HG02852 (cell line): ENCODE measurements around the gene PCGF1.

ENCODE experiments used
- ATAC-seq: cut with Tn5 transposase; IDR thresholded peaks from one replicate; pipeline ENCODE4 v1.9.1; 2021; ENCODE audit warnings: mild to moderate bottlenecking, moderate library complexity; ENCODE audit not compliant: unreplicated experiment

PCGF1 gene

DNA sequence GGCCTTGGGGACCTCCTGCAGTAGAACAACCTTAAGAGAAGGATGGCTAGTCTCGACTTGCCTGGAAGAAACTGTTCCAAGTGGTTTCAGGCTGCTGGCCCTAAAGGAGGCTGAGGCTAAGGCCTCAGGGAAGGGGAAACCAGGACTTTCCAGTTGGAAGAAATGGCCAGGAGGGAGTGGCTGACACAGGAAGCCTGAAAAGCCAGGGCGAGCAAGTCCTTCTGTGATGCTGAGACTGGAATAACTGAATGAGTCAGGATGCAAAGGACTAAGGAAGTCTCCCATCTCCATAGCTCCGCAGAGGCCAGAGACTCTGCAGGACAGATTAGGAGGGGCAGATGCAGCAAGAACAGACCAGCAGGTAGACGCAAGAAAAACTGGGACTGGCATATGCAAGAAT is 29.6 kb upstream of the PCGF1 start:
- ATAC-seq = no peak

GRCh38 chr2:74536166-74536950 is 28.9 kb upstream of the PCGF1 start:
- ATAC-seq = no peak

GRCh38 chr2:74535440-74535965 is 28.0 kb upstream of the PCGF1 start:
- no peak for ATAC-seq

DNA sequence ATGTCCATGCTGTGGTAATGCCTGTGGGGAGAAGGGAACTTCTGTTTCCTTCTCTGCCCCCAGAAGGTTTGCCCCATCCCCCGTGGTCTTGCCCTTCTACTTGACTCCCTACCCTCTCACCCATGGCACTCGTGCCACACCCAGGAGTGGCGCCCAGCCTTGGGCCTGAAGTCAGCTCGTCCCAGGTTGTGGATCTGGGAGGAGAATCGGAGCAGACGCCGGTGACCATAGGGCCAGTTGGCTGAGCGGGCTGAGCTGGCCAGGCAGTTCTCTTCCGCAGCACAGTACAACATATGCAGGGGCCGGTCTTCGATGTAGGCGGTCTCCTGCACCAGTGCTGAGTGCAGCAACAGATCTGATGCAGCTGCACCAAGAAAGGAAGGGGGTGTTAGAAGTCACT is 26.9 kb upstream of the PCGF1 start:
- ATAC-seq = no peak

GRCh38 chr2:74533464-74533863 is 26.0 kb upstream of the PCGF1 start:
- no peak for ATAC-seq

- ATAC-seq = no peak
Measured at GRCh38 chr2:74532222-74532621, 24.7 kb upstream of the PCGF1 start.

DNA sequence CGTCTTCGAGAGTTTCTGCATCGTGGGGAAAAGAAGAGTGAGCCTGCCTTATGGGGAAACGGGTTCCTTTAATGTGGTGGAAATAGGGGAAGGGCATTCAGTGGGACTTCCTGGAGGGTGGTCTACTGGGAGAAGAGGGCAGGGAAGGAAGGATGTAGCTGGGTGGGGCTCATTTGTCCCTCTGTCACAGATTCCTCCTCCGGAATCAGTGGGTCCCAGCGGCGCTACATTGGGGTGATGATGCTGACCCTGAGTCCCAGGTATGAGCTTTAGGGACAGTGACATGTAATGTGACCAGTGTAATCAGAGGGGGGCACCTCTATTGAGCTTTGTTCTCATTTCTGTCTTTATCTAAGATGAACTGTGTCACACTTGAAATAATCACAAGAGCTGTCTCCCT is 24.2 kb upstream of the PCGF1 start:
- ATAC-seq = no peak

DNA sequence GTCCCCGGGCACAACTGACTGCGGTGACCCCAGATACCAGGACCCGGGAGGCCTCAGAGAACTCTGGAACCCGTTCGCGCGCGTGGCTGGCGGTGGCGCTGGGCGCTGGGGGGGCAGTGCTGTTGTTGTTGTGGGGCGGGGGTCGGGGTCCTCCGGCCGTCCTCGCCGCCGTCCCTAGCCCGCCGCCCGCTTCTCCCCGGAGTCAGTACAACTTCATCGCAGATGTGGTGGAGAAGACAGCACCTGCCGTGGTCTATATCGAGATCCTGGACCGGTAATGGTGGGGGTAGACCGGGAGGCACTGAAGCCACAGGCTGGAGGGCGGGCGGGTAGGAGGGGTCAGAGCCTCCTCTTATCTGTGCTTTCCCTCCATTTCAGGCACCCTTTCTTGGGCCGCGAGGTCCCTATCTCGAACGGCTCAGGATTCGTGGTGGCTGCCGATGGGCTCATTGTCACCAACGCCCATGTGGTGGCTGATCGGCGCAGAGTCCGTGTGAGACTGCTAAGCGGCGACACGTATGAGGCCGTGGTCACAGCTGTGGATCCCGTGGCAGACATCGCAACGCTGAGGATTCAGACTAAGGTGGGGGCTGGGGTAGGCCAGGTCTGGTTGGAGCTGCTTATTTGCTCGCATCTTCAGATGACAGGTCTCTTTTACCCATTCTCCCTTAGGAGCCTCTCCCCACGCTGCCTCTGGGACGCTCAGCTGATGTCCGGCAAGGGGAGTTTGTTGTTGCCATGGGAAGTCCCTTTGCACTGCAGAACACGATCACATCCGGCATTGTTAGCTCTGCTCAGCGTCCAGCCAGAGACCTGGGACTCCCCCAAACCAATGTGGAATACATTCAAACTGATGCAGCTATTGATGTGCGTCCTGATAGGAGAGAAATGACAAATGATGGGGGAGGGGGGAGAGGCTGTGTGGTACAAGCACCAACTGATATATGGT is 23.0 kb upstream of the PCGF1 start:
- peak; percentile 34 for ATAC-seq

DNA sequence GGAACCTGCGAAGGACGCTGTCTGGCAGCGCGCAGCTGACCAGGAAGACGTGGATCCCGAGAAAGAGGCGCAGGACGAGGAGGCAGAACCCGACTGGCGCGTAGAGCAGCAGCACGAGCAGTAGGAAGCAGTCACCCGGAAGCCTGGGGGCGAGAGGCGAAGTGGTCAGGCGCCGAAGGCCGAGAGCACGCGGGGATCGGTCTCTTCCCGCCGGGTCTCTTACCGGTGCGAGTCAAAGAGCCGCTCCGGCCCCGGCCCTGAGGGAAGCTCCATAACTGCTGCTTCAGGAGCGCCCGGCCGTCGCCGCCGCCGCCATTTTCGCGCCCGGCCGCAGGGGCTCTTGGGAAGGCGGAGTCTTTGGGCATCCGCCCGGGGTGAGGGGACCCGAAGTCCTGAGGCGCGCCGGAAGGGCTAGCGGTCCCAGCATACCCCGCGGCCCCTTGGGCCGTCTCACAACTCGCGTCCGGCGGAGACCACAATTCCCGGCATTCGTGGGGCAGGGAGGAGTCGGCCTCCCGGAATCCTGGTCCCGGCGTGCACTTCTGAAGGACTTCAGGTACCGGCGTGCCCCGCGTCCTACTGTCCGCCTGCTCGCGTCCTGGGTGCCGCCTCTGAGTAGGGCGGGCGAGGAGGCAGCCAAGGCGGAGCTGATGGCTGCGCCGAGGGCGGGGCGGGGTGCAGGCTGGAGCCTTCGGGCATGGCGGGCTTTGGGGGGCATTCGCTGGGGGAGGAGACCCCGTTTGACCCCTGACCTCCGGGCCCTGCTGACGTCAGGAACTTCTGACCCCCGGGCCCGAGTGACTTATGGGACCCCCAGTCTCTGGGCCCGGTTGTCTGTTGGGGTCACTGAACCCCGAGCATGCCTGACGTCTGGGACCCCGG is 22.1 kb upstream of the PCGF1 start, which contains the start of the genes AUP1 and HTRA2:
Gene AUP1 (minus strand): TSS at position 350 of the 882 bp plus-strand sequence. CDS start 77 bp downstream, at position 273.
Gene HTRA2 (plus strand): TSS at position 577 of the 882 bp plus-strand sequence. CDS start 74 bp downstream, at position 651.
- ATAC-seq = peak; percentile 79

DNA sequence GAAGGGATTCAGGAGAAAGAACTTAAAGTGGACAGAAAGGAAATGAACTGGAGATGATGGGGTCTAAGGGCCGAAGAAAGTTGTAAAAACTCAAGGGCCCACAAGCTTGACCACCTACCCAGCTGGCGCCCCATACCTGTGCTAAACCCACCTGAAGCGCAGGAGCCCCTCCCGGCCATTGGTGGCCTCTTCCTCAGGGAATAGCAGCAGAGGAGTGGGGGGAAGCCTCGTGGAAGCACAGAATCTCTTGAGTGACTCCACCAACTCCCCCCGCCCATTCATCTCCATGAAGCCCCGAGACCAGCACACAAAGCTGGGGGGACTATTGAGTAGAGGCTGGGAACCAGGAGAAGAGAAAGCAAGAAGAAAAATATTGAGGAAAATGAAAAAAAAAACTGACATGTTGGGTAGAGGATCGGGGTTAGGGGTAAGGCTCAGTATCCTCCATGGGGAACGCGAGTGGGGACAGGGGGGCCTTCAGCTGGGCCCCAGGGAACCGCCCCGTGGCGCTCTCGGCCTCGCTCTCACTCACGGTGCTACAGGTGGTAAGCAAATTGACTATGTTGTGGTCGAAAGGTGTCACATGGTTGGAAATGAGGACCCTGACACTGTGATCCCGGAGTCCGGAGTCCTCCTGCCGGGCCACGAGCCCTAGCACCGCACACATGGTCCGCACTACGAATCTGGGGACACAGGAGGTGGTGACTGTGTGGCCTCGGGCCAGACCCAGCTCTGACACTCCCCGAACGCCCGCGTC is 21.3 kb upstream of the PCGF1 start:
- ATAC-seq = peak; percentile 5

DNA sequence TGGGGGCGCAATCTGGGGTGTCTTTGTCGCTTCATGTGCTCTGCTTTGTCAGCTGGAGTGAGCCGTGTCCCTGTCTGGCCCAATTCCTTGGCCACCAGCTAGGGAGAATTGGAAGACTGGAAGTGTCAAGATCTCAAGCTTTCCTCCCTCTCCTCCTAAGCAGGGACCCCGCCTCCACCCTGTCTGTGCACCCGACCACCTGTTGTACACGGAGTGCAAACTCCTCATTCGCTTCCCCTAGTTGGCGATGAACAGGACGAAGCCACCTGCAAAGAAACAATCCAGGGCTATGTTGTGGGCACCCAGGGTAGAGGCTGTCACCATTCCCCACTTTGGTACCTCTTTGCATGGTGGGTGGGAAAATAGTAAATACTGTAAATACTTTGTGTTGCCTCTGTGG is 20.2 kb upstream of the PCGF1 start:
- no peak for ATAC-seq

- ATAC-seq = no peak
Measured at GRCh38 chr2:74526649-74527230, 19.2 kb upstream of the PCGF1 start.

DNA sequence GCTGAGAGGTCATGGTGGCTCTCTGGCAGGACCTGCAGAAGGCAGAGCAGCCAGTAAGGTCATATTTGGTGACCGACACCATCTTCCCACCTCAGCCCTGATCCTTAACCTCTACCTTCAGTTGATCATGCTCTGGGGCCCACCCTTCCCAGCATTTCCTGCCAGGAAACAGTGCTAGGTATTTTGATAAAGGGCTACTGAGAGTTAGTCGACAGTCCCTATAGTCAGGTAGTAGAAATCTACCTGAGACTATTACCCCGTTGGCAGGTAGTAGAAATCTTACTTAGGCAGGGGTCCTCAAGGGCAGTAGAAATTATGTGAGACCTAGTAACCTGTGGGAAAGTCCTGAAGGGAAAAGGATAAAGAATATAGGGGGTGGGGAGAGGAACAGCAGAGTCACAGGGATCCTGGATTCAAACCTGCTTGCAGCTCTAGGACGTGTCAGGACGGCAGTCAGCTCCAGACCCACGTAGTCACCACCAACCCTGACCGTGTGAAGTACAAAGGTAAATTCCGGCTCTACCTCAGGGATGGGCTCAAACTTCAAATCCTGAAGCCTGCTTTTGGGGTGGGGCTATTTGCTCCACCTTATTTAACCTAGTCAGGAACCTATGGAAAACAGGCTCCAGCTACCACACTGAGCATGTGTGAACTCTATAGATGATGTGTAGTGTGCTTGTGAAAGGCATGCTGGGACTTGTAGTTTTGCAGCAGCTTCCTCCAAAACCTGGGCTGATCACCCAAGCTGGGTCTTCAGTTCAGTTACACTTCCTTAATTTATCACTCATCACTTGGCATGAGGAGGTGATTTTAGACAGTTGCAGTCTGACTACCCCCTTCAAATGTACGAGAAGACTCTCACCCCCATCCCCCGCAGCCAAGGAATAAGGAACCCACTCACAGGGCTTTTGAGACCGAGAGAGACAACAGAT is 18.5 kb upstream of the PCGF1 start, which contains the start of gene DQX1:
Gene DQX1 (minus strand): TSS at position 515 of the 932 bp plus-strand sequence. CDS start 502 bp downstream, at position 13.
- no peak for ATAC-seq

GRCh38 chr2:74524955-74525716 is 17.6 kb upstream of the PCGF1 start:
- ATAC-seq = no peak

GRCh38 chr2:74524005-74524404 is 16.5 kb upstream of the PCGF1 start:
- ATAC-seq = no peak

DNA sequence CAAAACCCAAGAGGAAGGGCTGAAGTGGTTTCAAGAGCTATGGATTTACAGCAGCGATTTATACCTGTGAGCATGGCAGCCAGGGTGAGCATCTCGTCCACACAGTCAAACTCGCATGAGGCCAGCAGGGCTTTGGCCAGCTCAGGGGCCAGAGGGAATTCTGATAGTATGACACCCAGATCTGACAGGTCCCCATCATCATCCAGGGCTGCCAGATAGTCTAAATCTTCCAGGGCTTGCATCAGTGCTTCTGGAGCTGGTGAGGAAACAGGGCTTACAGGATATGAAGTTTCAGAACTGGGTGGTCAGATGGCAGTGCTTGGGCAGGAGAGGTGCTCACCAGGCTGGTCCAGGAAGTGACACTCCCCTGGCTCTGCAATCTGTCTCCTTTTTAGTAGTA is 15.0 kb upstream of the PCGF1 start:
- ATAC-seq = no peak

- no peak for ATAC-seq
Measured at GRCh38 chr2:74516650-74517049, 9.2 kb upstream of the PCGF1 start.
